Gastroesophageal sphincter (tissue), 4 donors: ENCODE data around the gene PLCH1. TPM values are rescaled to one million over a fixed set of nuclear protein-coding genes. Genes with fewer than 3 reads are reported as not detected.
A peak's percentile ranks its signal among the peaks of the same experiment; 100 is the strongest.

Experiments
- ATAC-seq: fragments of 150-250 bp; one replicate; pipeline ENCODE4 v1.9.1; 2016; ENCODE audit warnings: mild to moderate bottlenecking, moderate library complexity
- H3K27ac ChIP-seq, 4 donors: fragments of 200-600 bp; sonication (generic) in 3 of 4; 1 replicate in 3 of 4; 2 replicates in 1 of 4; pipeline ENCODE4 v1.5.1; 2016 to 2019
- H3K27me3 ChIP-seq: fragments of 200-600 bp; sonication (generic); one replicate; pipeline ENCODE4 v1.5.1; 2019
- H3K36me3 ChIP-seq, 2 donors: fragments of 200-600 bp; sonication (generic); one replicate each; pipeline ENCODE4 v1.5.1; 2019; ENCODE audit warnings: control low read depth in 1 of 2
- H3K4me1 ChIP-seq, 3 donors: fragments of 200-600 bp; sonication (generic); 1 replicate in 2 of 3; 2 replicates in 1 of 3; pipeline ENCODE4 v1.5.1; 2016 to 2019; ENCODE audit warnings: control low read depth in 2 of 3
- H3K4me3 ChIP-seq, 2 donors: fragments of 200-600 bp; sonication (generic); one replicate each; pipeline ENCODE4 v1.5.1; 2019; ENCODE audit warnings: mild to moderate bottlenecking in 1 of 2, moderate library complexity in 1 of 2
- H3K9me3 ChIP-seq, 3 donors: fragments of 200-600 bp; sonication (generic); one replicate each; pipeline ENCODE4 v1.5.1; 2017 to 2019; ENCODE audit warnings: control low read depth in 2 of 3
- CTCF ChIP-seq, 4 experiments: fragments of 200-600 bp in 2 of 4; fragments of 450-650 bp in 2 of 4; sonication (generic) in 1 of 4; IDR thresholded peaks; one replicate each; pipeline ENCODE4 v1.5.1; 2017 to 2019; ENCODE audit warnings: antibody characterized with exemption in 4 of 4, mild to moderate bottlenecking in 2 of 4, moderate library complexity in 2 of 4
- EP300 ChIP-seq: sonication (generic); formaldehyde crosslinking; IDR thresholded peaks from one replicate; pipeline ENCODE4 v1.6.1; 2017; ENCODE audit warnings: antibody characterized with exemption, mild to moderate bottlenecking
- POLR2A ChIP-seq, 2 donors: fragments of 450-650 bp; IDR thresholded peaks; one replicate each; pipeline ENCODE4 v1.6.1; 2017; ENCODE audit warnings: antibody characterized with exemption in 2 of 2, mild to moderate bottlenecking in 2 of 2, moderate library complexity in 1 of 2
- POLR2AphosphoS5 ChIP-seq: sonication (generic); formaldehyde crosslinking; IDR thresholded peaks from one replicate; pipeline ENCODE4 v1.6.1; 2017; ENCODE audit warnings: antibody characterized with exemption
- WGBS, 2 donors: methylation state at CpG; one replicate each; pipeline ENCODE4 v1.1.5; 2018; ENCODE audit warnings: low coverage in 1 of 2; 5-methylcytosine and 5-hydroxymethylcytosine counted together
- total RNA-seq, 4 donors: library from RNA; depleted of rRNA; stranded (reverse); fragments of >200 nt; gene quantifications; one replicate each; pipeline ENCODE4 v1.1.0, GENCODE V29; 2016

PLCH1 gene
- total RNA-seq, 4 donors from 2014 or later = 0.16 to 0.40 (median 0.35) TPM

GRCh38 chr3:155382396-155383042, 362.4 kb downstream of the PLCH1 start:
- 30 to 35% methylated on average over 6 of the region's 6 CpGs for WGBS, 2 donors
- TF ChIP-seq POLR2AphosphoS5 = no peak
- TF ChIP-seq CTCF (IDR thresholded peaks at IDR 0.05) = peak in 1 of 4 experiments; percentile 49
- no peaks in the 10 kb centered on the region for H3K4me1 ChIP-seq
- no peaks in the 10 kb centered on the region for H3K27me3 ChIP-seq
- H3K4me3 ChIP-seq = no peak overlapping the region
- no peaks in the 10 kb centered on the region for H3K36me3 ChIP-seq
- H3K9me3 ChIP-seq = no peaks in the 10 kb centered on the region
- no peak for ATAC-seq
- H3K27ac ChIP-seq = no peak overlapping the region

GRCh38 chr3:155377847-155378246, 367.0 kb downstream of the PLCH1 start:
- Histone ChIP-seq H3K27me3 (no peaks in the 10 kb centered on the region), H3K27ac (no peak overlapping the region), H3K4me1 (no peaks in the 10 kb centered on the region), H3K9me3 (no peaks in the 10 kb centered on the region), H3K36me3 (no peaks in the 10 kb centered on the region), H3K4me3 (no peak overlapping the region)
- TF ChIP-seq POLR2A (IDR thresholded peaks at IDR 0.05) (no peak), EP300 (no peak), CTCF (IDR thresholded peaks at IDR 0.05) (no peak), POLR2AphosphoS5 (no peak)
- WGBS, 2 donors = 70 to 92% methylated on average over 1 of the region's 1 CpG
- no peak for ATAC-seq

GRCh38 chr3:155377071-155377470, 367.8 kb downstream of the PLCH1 start:
- no peaks in the 10 kb centered on the region for H3K4me1 ChIP-seq
- WGBS, 2 donors = 78 to 100% methylated on average over 2 of the region's 2 CpGs
- no peak for TF ChIP-seq POLR2A (IDR thresholded peaks at IDR 0.05)
- no peaks in the 10 kb centered on the region for H3K36me3 ChIP-seq
- H3K9me3 ChIP-seq = no peaks in the 10 kb centered on the region
- no peak overlapping the region for H3K27ac ChIP-seq
- ATAC-seq = no peak
- no peak overlapping the region for H3K4me3 ChIP-seq
- H3K27me3 ChIP-seq = no peaks in the 10 kb centered on the region

- peaks cover 0 to 19% (median 0%) of the 10 kb centered on the region in 3 donors for H3K4me1 ChIP-seq
- no peaks in the 10 kb centered on the region for H3K9me3 ChIP-seq
- ATAC-seq = no peak
- no peaks in the 10 kb centered on the region for H3K36me3 ChIP-seq
- WGBS, 2 donors = 88% methylated on average over 1 of the region's 1 CpG
- H3K4me3 ChIP-seq = no peak overlapping the region
- TF ChIP-seq CTCF (IDR thresholded peaks at IDR 0.05) (no peak), EP300 (no peak)
- H3K27ac ChIP-seq = no peak overlapping the region
- no peaks in the 10 kb centered on the region for H3K27me3 ChIP-seq
These were observed 372.6 kb downstream of the PLCH1 start for GRCh38 chr3:155372281-155372680.

- Histone ChIP-seq H3K4me3 (no peak overlapping the region), H3K36me3 (no peaks in the 10 kb centered on the region), H3K9me3 (no peaks in the 10 kb centered on the region), H3K4me1 (peaks cover 0 to 19% (median 0%) of the 10 kb centered on the region in 3 donors), H3K27ac (peak overlapping the region in 1 of 4 donors; percentile 6), H3K27me3 (no peaks in the 10 kb centered on the region)
- ATAC-seq = no peak
- no peak for TF ChIP-seq POLR2AphosphoS5
- TF ChIP-seq POLR2A (IDR thresholded peaks at IDR 0.05) = no peak
- TF ChIP-seq EP300 = no peak
- no peak for TF ChIP-seq CTCF (IDR thresholded peaks at IDR 0.05)
- 84 to 93% methylated on average over 4 of the region's 4 CpGs for WGBS, 2 donors
These were observed 373.9 kb downstream of the PLCH1 start for GRCh38 chr3:155370764-155371503.
